ENCODE data around the gene SLC15A3. TPM values are rescaled to one million over a fixed set of nuclear protein-coding genes. Genes with fewer than 3 reads are reported as not detected.

Gene SLC15A3
- total and polyA plus RNA-seq, 4 donors = 9.0 to 20.9 (median 16.3) TPM

GRCh38 chr11:60960405-60960804 lies 8.4 kb upstream of the SLC15A3 start:
- no peak overlapping the region for H3K9ac ChIP-seq (ENCODE audit: low read depth in 1 of 2, low read length in 2 of 2)
- H3K9me3 ChIP-seq (ENCODE audit: control insufficient read depth in 4 of 4, low read length in 3 of 4) = no peaks in the 10 kb centered on the region
- no peaks in the 10 kb centered on the region for H3K4me1 ChIP-seq (ENCODE audit: control insufficient read depth in 4 of 4, insufficient read depth in 4 of 4, low read length in 3 of 4)
- 87% methylated on average over 7 of the region's 7 CpGs for WGBS
- H3K4me3 ChIP-seq (ENCODE audit: low read depth in 1 of 3, low read length in 3 of 3) = no peak overlapping the region
- peaks cover 0 to 3% (median 0%) of the 10 kb centered on the region in 4 donors for H3K27me3 ChIP-seq (ENCODE audit: control insufficient read depth in 4 of 4, insufficient read depth in 4 of 4, low read length in 3 of 4)
- DNase-seq (ENCODE audit: low spot score) = no peak
- no peak overlapping the region for H3K27ac ChIP-seq (ENCODE audit: low read depth in 1 of 2, low read length in 2 of 2)
- H3K36me3 ChIP-seq (ENCODE audit: control insufficient read depth in 4 of 4, insufficient read depth in 3 of 4, low read depth in 1 of 4, low read length in 3 of 4) = no peaks in the 10 kb centered on the region
- no peak for TF ChIP-seq JUND (IDR thresholded peaks at IDR 0.05)
- TF ChIP-seq NR2F2 (IDR thresholded peaks at IDR 0.05) = no peak
- no peak for TF ChIP-seq ATF3 (IDR thresholded peaks at IDR 0.05)
- no peak for TF ChIP-seq TAF1 (conservative IDR thresholded peaks at IDR 0.05)

- no peak overlapping the region for H3K27ac ChIP-seq (ENCODE audit: low read depth in 1 of 2, low read length in 2 of 2)
- H3K9me3 ChIP-seq (ENCODE audit: control insufficient read depth in 4 of 4, low read length in 3 of 4) = no peaks in the 10 kb centered on the region
- no peaks in the 10 kb centered on the region for H3K4me1 ChIP-seq (ENCODE audit: control insufficient read depth in 4 of 4, insufficient read depth in 4 of 4, low read length in 3 of 4)
- no peak overlapping the region for H3K9ac ChIP-seq (ENCODE audit: low read depth in 1 of 2, low read length in 2 of 2)
- no peak for DNase-seq (ENCODE audit: low spot score)
- H3K27me3 ChIP-seq (ENCODE audit: control insufficient read depth in 4 of 4, insufficient read depth in 4 of 4, low read length in 3 of 4) = peaks cover 0 to 3% (median 0%) of the 10 kb centered on the region in 4 donors
- TF ChIP-seq EGR1 (IDR thresholded peaks at IDR 0.05; ENCODE audit: low read depth in 2 of 2) (no peak), YY1 (IDR thresholded peaks at IDR 0.05) (no peak), NR2F2 (IDR thresholded peaks at IDR 0.05) (no peak)
- TF ChIP-seq, protein P1, sequence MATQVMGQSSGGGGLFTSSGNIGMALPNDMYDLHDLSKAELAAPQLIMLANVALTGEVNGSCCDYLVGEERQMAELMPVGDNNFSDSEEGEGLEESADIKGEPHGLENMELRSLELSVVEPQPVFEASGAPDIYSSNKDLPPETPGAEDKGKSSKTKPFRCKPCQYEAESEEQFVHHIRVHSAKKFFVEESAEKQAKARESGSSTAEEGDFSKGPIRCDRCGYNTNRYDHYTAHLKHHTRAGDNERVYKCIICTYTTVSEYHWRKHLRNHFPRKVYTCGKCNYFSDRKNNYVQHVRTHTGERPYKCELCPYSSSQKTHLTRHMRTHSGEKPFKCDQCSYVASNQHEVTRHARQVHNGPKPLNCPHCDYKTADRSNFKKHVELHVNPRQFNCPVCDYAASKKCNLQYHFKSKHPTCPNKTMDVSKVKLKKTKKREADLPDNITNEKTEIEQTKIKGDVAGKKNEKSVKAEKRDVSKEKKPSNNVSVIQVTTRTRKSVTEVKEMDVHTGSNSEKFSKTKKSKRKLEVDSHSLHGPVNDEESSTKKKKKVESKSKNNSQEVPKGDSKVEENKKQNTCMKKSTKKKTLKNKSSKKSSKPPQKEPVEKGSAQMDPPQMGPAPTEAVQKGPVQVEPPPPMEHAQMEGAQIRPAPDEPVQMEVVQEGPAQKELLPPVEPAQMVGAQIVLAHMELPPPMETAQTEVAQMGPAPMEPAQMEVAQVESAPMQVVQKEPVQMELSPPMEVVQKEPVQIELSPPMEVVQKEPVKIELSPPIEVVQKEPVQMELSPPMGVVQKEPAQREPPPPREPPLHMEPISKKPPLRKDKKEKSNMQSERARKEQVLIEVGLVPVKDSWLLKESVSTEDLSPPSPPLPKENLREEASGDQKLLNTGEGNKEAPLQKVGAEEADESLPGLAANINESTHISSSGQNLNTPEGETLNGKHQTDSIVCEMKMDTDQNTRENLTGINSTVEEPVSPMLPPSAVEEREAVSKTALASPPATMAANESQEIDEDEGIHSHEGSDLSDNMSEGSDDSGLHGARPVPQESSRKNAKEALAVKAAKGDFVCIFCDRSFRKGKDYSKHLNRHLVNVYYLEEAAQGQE (IDR thresholded peaks at IDR 0.05) = no peak
- TF ChIP-seq, protein P2, sequence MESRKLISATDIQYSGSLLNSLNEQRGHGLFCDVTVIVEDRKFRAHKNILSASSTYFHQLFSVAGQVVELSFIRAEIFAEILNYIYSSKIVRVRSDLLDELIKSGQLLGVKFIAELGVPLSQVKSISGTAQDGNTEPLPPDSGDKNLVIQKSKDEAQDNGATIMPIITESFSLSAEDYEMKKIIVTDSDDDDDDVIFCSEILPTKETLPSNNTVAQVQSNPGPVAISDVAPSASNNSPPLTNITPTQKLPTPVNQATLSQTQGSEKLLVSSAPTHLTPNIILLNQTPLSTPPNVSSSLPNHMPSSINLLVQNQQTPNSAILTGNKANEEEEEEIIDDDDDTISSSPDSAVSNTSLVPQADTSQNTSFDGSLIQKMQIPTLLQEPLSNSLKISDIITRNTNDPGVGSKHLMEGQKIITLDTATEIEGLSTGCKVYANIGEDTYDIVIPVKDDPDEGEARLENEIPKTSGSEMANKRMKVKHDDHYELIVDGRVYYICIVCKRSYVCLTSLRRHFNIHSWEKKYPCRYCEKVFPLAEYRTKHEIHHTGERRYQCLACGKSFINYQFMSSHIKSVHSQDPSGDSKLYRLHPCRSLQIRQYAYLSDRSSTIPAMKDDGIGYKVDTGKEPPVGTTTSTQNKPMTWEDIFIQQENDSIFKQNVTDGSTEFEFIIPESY (IDR thresholded peaks at IDR 0.05) = no peak
- TF ChIP-seq, protein P3, sequence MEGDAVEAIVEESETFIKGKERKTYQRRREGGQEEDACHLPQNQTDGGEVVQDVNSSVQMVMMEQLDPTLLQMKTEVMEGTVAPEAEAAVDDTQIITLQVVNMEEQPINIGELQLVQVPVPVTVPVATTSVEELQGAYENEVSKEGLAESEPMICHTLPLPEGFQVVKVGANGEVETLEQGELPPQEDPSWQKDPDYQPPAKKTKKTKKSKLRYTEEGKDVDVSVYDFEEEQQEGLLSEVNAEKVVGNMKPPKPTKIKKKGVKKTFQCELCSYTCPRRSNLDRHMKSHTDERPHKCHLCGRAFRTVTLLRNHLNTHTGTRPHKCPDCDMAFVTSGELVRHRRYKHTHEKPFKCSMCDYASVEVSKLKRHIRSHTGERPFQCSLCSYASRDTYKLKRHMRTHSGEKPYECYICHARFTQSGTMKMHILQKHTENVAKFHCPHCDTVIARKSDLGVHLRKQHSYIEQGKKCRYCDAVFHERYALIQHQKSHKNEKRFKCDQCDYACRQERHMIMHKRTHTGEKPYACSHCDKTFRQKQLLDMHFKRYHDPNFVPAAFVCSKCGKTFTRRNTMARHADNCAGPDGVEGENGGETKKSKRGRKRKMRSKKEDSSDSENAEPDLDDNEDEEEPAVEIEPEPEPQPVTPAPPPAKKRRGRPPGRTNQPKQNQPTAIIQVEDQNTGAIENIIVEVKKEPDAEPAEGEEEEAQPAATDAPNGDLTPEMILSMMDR (IDR thresholded peaks at IDR 0.05; ENCODE audit: low read depth, low read length, missing input control) = no peak
- no peaks in the 10 kb centered on the region for H3K36me3 ChIP-seq (ENCODE audit: control insufficient read depth in 4 of 4, insufficient read depth in 3 of 4, low read depth in 1 of 4, low read length in 3 of 4)
- WGBS = 84% methylated on average over 6 of the region's 6 CpGs
- no peak overlapping the region for H3K4me3 ChIP-seq (ENCODE audit: low read depth in 1 of 3, low read length in 3 of 3)
Observed at GRCh38 chr11:60959431-60959830, 7.5 kb upstream of the SLC15A3 start.

DNA sequence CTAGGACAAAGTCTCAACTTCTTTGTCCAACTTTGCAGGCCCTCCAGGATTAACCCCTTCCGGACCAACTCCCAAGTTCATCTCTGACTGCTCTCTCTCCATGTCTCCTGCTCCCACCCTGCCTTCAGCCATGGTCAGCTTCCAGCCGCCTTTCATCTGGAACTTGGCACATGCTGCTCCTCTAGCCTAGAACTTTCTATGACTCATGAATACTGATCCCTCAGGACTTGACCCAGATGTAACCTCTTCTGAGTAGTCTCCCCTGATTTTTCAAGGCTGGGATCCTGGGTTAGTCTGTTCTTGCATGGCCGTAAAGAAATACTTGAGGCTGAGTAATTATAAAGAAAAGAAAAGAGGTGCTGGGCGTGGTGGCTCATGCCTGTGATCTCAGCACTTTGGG lies 5.2 kb upstream of the SLC15A3 start:
- Histone ChIP-seq H3K27me3 (ENCODE audit: control insufficient read depth in 4 of 4, insufficient read depth in 4 of 4, low read length in 3 of 4) (peaks cover 0 to 3% (median 0%) of the 10 kb centered on the region in 4 donors), H3K27ac (ENCODE audit: low read depth in 1 of 2, low read length in 2 of 2) (no peak overlapping the region), H3K4me3 (ENCODE audit: low read depth in 1 of 3, low read length in 3 of 3) (no peak overlapping the region), H3K9ac (ENCODE audit: low read depth in 1 of 2, low read length in 2 of 2) (no peak overlapping the region), H3K36me3 (ENCODE audit: control insufficient read depth in 4 of 4, insufficient read depth in 3 of 4, low read depth in 1 of 4, low read length in 3 of 4) (no peaks in the 10 kb centered on the region), H3K4me1 (ENCODE audit: control insufficient read depth in 4 of 4, insufficient read depth in 4 of 4, low read length in 3 of 4) (peaks cover 0 to 7% (median 5%) of the 10 kb centered on the region in 4 donors), H3K9me3 (ENCODE audit: control insufficient read depth in 4 of 4, low read length in 3 of 4) (no peaks in the 10 kb centered on the region)
- TF ChIP-seq TAF1 (conservative IDR thresholded peaks at IDR 0.05) = no peak
- no peak for TF ChIP-seq RAD21 (IDR thresholded peaks at IDR 0.05)
- TF ChIP-seq, protein P3 (IDR thresholded peaks at IDR 0.05; ENCODE audit: low read depth, low read length, missing input control) = no peak
- TF ChIP-seq ATF3 (IDR thresholded peaks at IDR 0.05) = no peak
- TF ChIP-seq SP1 (IDR thresholded peaks at IDR 0.05) = no peak
- no peak for TF ChIP-seq FOXA1 (IDR thresholded peaks at IDR 0.05)
- WGBS = 84% methylated on average over 4 of the region's 4 CpGs
- DNase-seq (ENCODE audit: low spot score) = no peak
